CD8-positive, alpha-beta memory T cell (primary cell): ENCODE data around the gene TRMT61A. TPM values are rescaled to one million over a fixed set of nuclear protein-coding genes. Genes with fewer than 3 reads are reported as not detected.

ENCODE experiments used
- CTCF ChIA-PET: fragments of 350-600 bp; sonication (Branson Sonifier 250); formaldehyde crosslinking; loops from one replicate; lab custom pipeline; 2021; ENCODE audit warnings: antibody characterized with exemption; lab: Charles Lee
- POLR2A ChIA-PET: fragments of 350-600 bp; sonication (Branson Sonifier 250); formaldehyde crosslinking; loops from one replicate; lab custom pipeline; 2021; ENCODE audit warnings: antibody characterized with exemption; lab: Charles Lee
- DNase-seq, 5 donors: peaks; one replicate each; pipeline versions ENCODE4 v3.0.0 to v3.0.0-alpha.2; 2020 to 2022; ENCODE audit warnings: mixed read lengths in 1 of 5
- H3K27ac ChIP-seq: one replicate; pipeline ENCODE4 v1.7.0; 2013; ENCODE audit warnings: low read depth, mild to moderate bottlenecking, low read length, moderate library complexity
- H3K27me3 ChIP-seq: 2 replicates; pipeline ENCODE4 v1.7.0; 2013; ENCODE audit warnings: low read length, mild to moderate bottlenecking; ENCODE audit not compliant: insufficient read depth, poor library complexity, severe bottlenecking
- H3K36me3 ChIP-seq: 2 replicates; pipeline ENCODE4 v1.7.0; 2013; ENCODE audit warnings: mild to moderate bottlenecking, low read length, moderate library complexity; ENCODE audit not compliant: insufficient read depth
- H3K4me1 ChIP-seq: 2 replicates; pipeline ENCODE4 v1.7.0; 2013; ENCODE audit warnings: mild to moderate bottlenecking, low read length, moderate library complexity; ENCODE audit not compliant: insufficient read depth
- H3K4me3 ChIP-seq: 2 replicates; pipeline ENCODE4 v1.7.0; 2013; ENCODE audit warnings: mild to moderate bottlenecking, low read length
- H3K9me3 ChIP-seq: 2 replicates; pipeline ENCODE4 v1.7.0; 2013; ENCODE audit warnings: mild to moderate bottlenecking, low read length
- H3K27ac Mint-ChIP-seq, 8 donors: one replicate each; pipeline ENCODE4 v1.8.0; 2020 to 2021; ENCODE audit warnings: mixed read lengths in 8 of 8, mild to moderate bottlenecking in 6 of 8, inconsistent platforms in 3 of 8, moderate library complexity in 3 of 8
- H3K27me3 Mint-ChIP-seq, 2 donors: one replicate each; pipeline ENCODE4 v1.8.0; 2020 to 2021; ENCODE audit warnings: mixed read lengths in 2 of 2, mild to moderate bottlenecking in 1 of 2, moderate library complexity in 1 of 2
- H3K36me3 Mint-ChIP-seq, 3 donors: one replicate each; pipeline ENCODE4 v1.8.0; 2020 to 2021; ENCODE audit warnings: mixed read lengths in 3 of 3, inconsistent platforms in 1 of 3, mild to moderate bottlenecking in 1 of 3
- H3K4me1 Mint-ChIP-seq, 3 donors: one replicate each; pipeline ENCODE4 v1.8.0; 2020 to 2021; ENCODE audit warnings: mixed read lengths in 3 of 3, inconsistent platforms in 1 of 3, mild to moderate bottlenecking in 1 of 3
- H3K4me3 Mint-ChIP-seq, 7 donors: one replicate each; pipeline ENCODE4 v1.8.0; 2020 to 2021; ENCODE audit warnings: mixed read lengths in 7 of 7, mild to moderate bottlenecking in 6 of 7, moderate library complexity in 4 of 7, inconsistent platforms in 2 of 7
- H3K9me3 Mint-ChIP-seq, 5 donors: one replicate each; pipeline ENCODE4 v1.8.0; 2020 to 2022; ENCODE audit warnings: mixed read lengths in 5 of 5, mild to moderate bottlenecking in 3 of 5, moderate library complexity in 2 of 5, inconsistent platforms in 1 of 5
- polyA plus RNA-seq: library from polyadenylated mRNA; unstranded; fragments of 300-500 nt; fragmentation: Illumina TruSeq; gene quantifications from one replicate; pipeline ENCODE4 v1.2.3, GENCODE V29; 2021
- total RNA-seq, 2 experiments: library from RNA; stranded (reverse); gene quantifications; one replicate each; pipeline ENCODE4 v1.2.3, GENCODE V29; 2021

TRMT61A gene
- total and polyA plus RNA-seq, 3 experiments from 2014 or later: 8.2 to 29.5 (median 28.4) TPM

DNA sequence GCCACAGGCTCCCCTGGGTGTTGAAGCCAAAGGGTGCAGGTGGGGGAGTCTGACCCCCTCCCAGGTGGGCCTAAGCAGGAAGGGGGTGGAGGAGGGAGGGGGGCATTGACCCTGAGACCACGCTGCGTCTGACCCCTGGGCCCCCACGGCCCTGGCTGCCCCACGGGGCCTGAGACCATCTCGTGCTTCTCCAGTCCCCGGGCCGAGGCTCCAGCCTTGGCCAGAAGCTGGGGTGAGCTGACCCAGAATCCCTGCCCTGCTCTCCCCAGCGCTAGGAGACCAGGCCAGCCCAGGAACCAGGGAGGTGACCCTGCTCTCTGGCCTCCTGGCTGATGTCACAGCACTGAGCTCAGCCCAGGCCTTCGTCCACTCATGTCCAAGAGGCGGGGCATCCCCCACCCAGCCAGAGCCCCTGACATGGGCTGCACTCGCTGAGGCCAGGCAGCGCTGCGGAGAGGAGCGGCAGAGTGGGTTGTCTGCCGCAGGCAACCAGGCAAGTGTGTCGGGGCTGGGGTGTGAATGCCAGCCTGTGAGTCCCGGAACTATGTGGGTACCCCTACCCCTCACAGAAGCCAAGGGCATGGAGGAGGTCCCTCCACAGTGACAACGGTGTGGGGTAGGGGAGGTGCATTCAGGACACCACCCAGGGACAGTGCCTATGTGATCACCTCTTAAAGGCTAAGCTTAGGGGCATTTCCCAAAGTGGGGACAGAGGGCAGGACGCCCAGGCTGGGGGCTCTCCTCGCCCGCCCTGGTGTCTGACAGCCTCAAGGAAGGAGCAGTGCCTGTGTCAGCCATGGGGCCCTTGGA, 6.3 kb downstream of the TRMT61A start:
- Histone ChIP-seq H3K4me1 (peaks cover 14% of the 10 kb centered on the region), H3K36me3 (no peaks in the 10 kb centered on the region), H3K27me3 (no peaks in the 10 kb centered on the region), H3K9me3 (no peaks in the 10 kb centered on the region), H3K4me3 (no peak overlapping the region), H3K27ac (no peak overlapping the region)
- DNase-seq: no peak
- H3K36me3 Mint-ChIP-seq: peaks cover 0 to 14% (median 0%) of the 10 kb centered on the region in 3 donors
- ChIA-PET POLR2A (no interaction called here), CTCF (no interaction called here)
- peaks cover 0 to 2% of the 10 kb centered on the region in 2 donors for H3K27me3 Mint-ChIP-seq
- no peak overlapping the region for H3K4me3 Mint-ChIP-seq
- no peaks in the 10 kb centered on the region for H3K9me3 Mint-ChIP-seq
- no peak overlapping the region for H3K27ac Mint-ChIP-seq
- H3K4me1 Mint-ChIP-seq: peaks cover 3 to 17% (median 8%) of the 10 kb centered on the region in 3 donors

DNA sequence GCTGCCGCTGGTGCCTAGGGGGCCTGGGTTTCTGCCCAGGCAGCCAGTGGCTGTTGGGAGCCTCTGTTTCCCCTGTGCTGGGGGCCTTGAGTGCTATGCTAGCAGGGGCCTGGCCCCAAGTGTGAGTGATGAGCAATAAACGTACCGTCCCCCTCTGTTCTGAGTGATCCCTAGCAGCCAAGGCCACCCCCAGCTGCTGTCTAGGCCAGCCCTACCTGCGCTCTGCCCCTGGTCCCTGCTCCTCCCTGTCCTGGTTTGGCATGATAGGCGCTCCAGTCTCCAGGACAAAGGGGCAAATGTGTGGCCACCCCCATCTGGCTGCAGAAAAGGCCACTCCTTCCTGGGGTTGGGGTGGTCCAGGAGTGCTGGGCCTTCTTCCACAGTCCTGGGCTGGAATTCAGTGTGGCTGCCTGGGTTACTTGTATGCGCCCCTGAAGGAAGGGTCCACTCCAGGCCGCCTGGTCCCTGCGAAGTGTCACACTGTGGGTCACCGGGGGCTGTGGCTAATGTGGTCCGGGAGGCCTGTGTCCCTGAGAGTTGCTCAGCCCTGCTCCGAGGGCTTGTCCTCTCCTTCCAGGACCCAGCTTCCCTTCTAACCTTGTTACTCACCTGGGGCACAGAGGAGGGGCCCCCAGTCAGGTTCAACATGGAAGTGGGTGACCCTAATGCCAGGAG, 7.0 kb downstream of the TRMT61A start:
- Histone ChIP-seq H3K36me3 (no peaks in the 10 kb centered on the region), H3K27me3 (no peaks in the 10 kb centered on the region), H3K9me3 (no peaks in the 10 kb centered on the region), H3K4me3 (no peak overlapping the region), H3K27ac (no peak overlapping the region), H3K4me1 (peaks cover 6% of the 10 kb centered on the region)
- H3K27ac Mint-ChIP-seq: no peak overlapping the region
- no peak overlapping the region for H3K4me3 Mint-ChIP-seq
- ChIA-PET POLR2A (no interaction called here), CTCF (interaction anchor here (1.6 kb wide), 1 partner anchor 11 kb away, joined by 5 read pairs; no protein-coding TSS in a partner anchor)
- DNase-seq: no peak
- peaks cover 0 to 2% of the 10 kb centered on the region in 2 donors for H3K27me3 Mint-ChIP-seq
- H3K4me1 Mint-ChIP-seq: peaks cover 0 to 10% (median 4%) of the 10 kb centered on the region in 3 donors
- peaks cover 0 to 14% (median 0%) of the 10 kb centered on the region in 3 donors for H3K36me3 Mint-ChIP-seq
- no peaks in the 10 kb centered on the region for H3K9me3 Mint-ChIP-seq

DNA sequence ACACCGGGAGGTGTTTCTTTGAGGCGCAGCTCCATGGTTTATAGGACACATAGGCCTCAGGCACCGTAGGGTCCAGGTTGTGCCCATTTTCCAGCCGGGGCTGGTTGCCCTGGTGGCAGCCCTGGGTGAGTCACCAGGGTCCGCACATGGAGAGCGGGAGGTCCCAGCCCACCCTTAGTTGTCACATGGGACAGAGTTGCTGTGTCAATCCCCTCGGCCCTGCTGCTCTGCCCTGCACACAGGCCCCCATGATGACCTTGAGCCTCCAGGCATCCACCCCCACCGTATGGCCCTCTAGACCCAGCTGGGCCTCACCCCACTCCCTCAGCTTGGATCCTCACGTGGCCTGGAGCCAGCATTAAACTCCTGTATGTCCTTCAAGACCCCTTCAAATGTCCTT, 7.7 kb downstream of the TRMT61A start:
- H3K27me3 ChIP-seq: no peaks in the 10 kb centered on the region
- no peak overlapping the region for H3K27ac ChIP-seq
- H3K36me3 ChIP-seq: no peaks in the 10 kb centered on the region
- Mint-ChIP-seq H3K36me3 (peaks cover 0 to 14% (median 0%) of the 10 kb centered on the region in 3 donors), H3K9me3 (no peaks in the 10 kb centered on the region), H3K27ac (peak overlapping the region in 1 of 8 donors; percentile 3), H3K4me1 (peaks cover 0 to 3% (median 0%) of the 10 kb centered on the region in 3 donors), H3K27me3 (peaks cover 0 to 2% of the 10 kb centered on the region in 2 donors), H3K4me3 (no peak overlapping the region)
- H3K4me3 ChIP-seq: no peak overlapping the region
- DNase-seq: no peak
- H3K9me3 ChIP-seq: no peaks in the 10 kb centered on the region
- no peaks in the 10 kb centered on the region for H3K4me1 ChIP-seq
- CTCF ChIA-PET: interaction anchor here (1.6 kb wide), 1 partner anchor 10 kb away, joined by 5 read pairs; no protein-coding TSS in a partner anchor
- POLR2A ChIA-PET: no interaction called here

GRCh38 chr14:103537175-103537990, 8.4 kb downstream of the TRMT61A start:
- H3K9me3 ChIP-seq: no peaks in the 10 kb centered on the region
- H3K36me3 ChIP-seq: no peaks in the 10 kb centered on the region
- no peaks in the 10 kb centered on the region for H3K4me1 Mint-ChIP-seq
- POLR2A ChIA-PET: interaction anchor here (0.5 kb wide), 1 partner anchor 540 kb away, joined by 3 read pairs; no protein-coding TSS in a partner anchor
- no peak overlapping the region for H3K27ac ChIP-seq
- H3K27me3 Mint-ChIP-seq: peaks cover 0 to 2% of the 10 kb centered on the region in 2 donors
- H3K27me3 ChIP-seq: no peaks in the 10 kb centered on the region
- CTCF ChIA-PET: interaction anchor here (1.6 kb wide), 1 partner anchor 9 kb away, joined by 5 read pairs; no protein-coding TSS in a partner anchor
- no peak overlapping the region for H3K4me3 ChIP-seq
- peak overlapping the region in 1 of 8 donors; percentile 39 for H3K27ac Mint-ChIP-seq
- no peaks in the 10 kb centered on the region for H3K9me3 Mint-ChIP-seq
- no peak overlapping the region for H3K4me3 Mint-ChIP-seq
- DNase-seq: no peak
- no peaks in the 10 kb centered on the region for H3K4me1 ChIP-seq
- peaks cover 0 to 14% (median 0%) of the 10 kb centered on the region in 3 donors for H3K36me3 Mint-ChIP-seq

- H3K4me3 Mint-ChIP-seq: no peak overlapping the region
- Histone ChIP-seq H3K27me3 (no peaks in the 10 kb centered on the region), H3K4me3 (no peak overlapping the region), H3K9me3 (no peaks in the 10 kb centered on the region), H3K27ac (no peak overlapping the region), H3K4me1 (no peaks in the 10 kb centered on the region), H3K36me3 (no peaks in the 10 kb centered on the region)
- peaks cover 0 to 13% (median 0%) of the 10 kb centered on the region in 3 donors for H3K36me3 Mint-ChIP-seq
- CTCF ChIA-PET: no interaction called here
- peaks cover 0 to 2% of the 10 kb centered on the region in 2 donors for H3K27me3 Mint-ChIP-seq
- H3K27ac Mint-ChIP-seq: no peak overlapping the region
- POLR2A ChIA-PET: interaction anchor here (0.8 kb wide), 1 partner anchor 20 kb away, joined by 3 read pairs; no protein-coding TSS in a partner anchor
- no peaks in the 10 kb centered on the region for H3K4me1 Mint-ChIP-seq
- no peak for DNase-seq
- no peaks in the 10 kb centered on the region for H3K9me3 Mint-ChIP-seq
Observed at GRCh38 chr14:103538291-103539055, 9.5 kb downstream of the TRMT61A start.

DNA sequence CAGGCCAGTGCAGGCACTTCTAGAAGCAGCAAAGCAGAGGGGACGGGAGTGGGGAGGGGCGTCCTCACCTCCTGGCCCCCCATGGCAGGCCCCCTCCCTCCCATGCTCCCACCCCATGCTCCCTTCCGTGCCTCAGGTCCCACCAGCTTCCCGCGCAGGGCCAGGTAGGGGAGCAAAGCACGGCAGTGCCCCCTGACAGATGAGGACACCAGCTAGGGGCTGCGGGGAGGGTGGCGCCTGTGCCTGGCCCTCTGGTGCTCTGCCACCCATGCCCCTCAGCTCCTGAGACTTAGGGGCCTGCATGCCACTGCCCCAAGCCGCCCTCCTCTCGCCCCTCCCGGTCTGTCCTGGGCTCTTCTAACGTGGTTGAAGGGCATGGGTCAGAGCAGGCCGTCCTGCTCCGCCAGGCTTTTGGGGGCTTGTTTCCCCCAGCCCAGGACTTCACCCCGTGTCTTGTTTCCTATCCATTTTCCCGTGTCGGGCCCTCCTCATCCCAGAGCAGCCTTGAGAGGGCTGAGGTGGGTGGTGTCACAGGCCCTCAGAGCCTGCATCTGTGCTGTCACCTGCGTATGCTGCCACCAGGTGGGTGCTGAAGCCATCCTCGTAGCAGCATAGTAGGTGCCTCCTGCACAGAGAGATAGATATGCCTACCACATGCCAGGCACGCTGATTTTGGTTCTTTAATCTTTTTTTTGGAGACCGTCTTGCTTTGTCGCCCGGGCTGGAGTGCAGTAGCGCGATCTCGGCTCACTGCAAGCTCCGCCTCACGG, 10.2 kb downstream of the TRMT61A start:
- no peak for DNase-seq
- no peaks in the 10 kb centered on the region for H3K27me3 ChIP-seq
- ChIA-PET POLR2A (interaction anchor here (0.8 kb wide), 1 partner anchor 20 kb away, joined by 3 read pairs; no protein-coding TSS in a partner anchor), CTCF (no interaction called here)
- H3K27me3 Mint-ChIP-seq: peaks cover 0 to 2% of the 10 kb centered on the region in 2 donors
- no peaks in the 10 kb centered on the region for H3K9me3 ChIP-seq
- no peak overlapping the region for H3K4me3 Mint-ChIP-seq
- no peaks in the 10 kb centered on the region for H3K9me3 Mint-ChIP-seq
- no peak overlapping the region for H3K4me3 ChIP-seq
- no peaks in the 10 kb centered on the region for H3K4me1 Mint-ChIP-seq
- peak overlapping the region in 1 of 8 donors; percentile 57 for H3K27ac Mint-ChIP-seq
- H3K4me1 ChIP-seq: no peaks in the 10 kb centered on the region
- H3K36me3 Mint-ChIP-seq: peaks cover 0 to 6% (median 0%) of the 10 kb centered on the region in 3 donors
- no peaks in the 10 kb centered on the region for H3K36me3 ChIP-seq
- H3K27ac ChIP-seq: no peak overlapping the region
